GM12878 (cell line): ENCODE measurements around the gene GSG1. TPM values are rescaled to one million over a fixed set of nuclear protein-coding genes. Genes with fewer than 3 reads are reported as not detected.

Source experiments
- ATAC-seq: fragments of 200-7000 bp; cut with Tn5 transposase; 3 replicates; pipeline ENCODE4 v1.9.1; 2020; ENCODE audit warnings: mild to moderate bottlenecking, moderate library complexity
- BruUV-seq: library from RNA; stranded (reverse); fragments of 400-500 nt; replicated peaks from 2 replicates; lab custom pipeline; 2021; lab: Mats Ljungman, UMichigan
- CTCF ChIA-PET: fragments of 300-600 bp; sonication (Branson Sonifier 250); formaldehyde crosslinking; extraction: SDS; loops from one replicate; lab custom pipeline; 2021; ENCODE audit warnings: inconsistent platforms; lab: Yijun Ruan, JAX
- POLR2A ChIA-PET: fragments of 350-600 bp; formaldehyde crosslinking; extraction: SDS; loops from one replicate; lab custom pipeline; 2021; ENCODE audit warnings: inconsistent platforms; lab: Charles Lee
- RAD21 ChIA-PET: fragments of 300-600 bp; sonication (Branson Sonifier 250); formaldehyde crosslinking; loops from one replicate; lab custom pipeline; 2023; ENCODE audit warnings: antibody characterized with exemption; ENCODE audit not compliant: unreplicated experiment; lab: Charles Lee
- SMC1A ChIA-PET: fragments of 300-600 bp; sonication (Branson Sonifier 250); formaldehyde crosslinking; loops from one replicate; lab custom pipeline; 2023; ENCODE audit not compliant: unreplicated experiment, uncharacterized antibody; lab: Charles Lee
- DNase-seq: peaks from one replicate; pipeline ENCODE4 v3.0.0-alpha.2; 2011; ENCODE audit warnings: low read depth, low spot score
- FAIRE-seq: peaks from 3 replicates; lab custom pipeline; 2011; peaks lifted over from hg19 to GRCh38; lab: Jason Lieb, UNC
- H2AFZ ChIP-seq: 2 replicates; pipeline ENCODE4 v1.6.0; 2011; ENCODE audit warnings: low read depth, low read length, control low read depth; ENCODE audit not compliant: control insufficient read depth
- H3K27ac ChIP-seq: 2 replicates; pipeline ENCODE4 v1.5.1; 2011; ENCODE audit warnings: control low read depth; ENCODE audit not compliant: control insufficient read depth, insufficient read depth
- H3K27me3 ChIP-seq, 2 experiments: replicated peaks in 1 of 2; 2 replicates each; pipeline versions ENCODE4 v1.6.0 to v1.6.1; 2011; ENCODE audit warnings: low read length in 1 of 2; ENCODE audit not compliant: control insufficient read depth in 2 of 2, insufficient read depth in 2 of 2
- H3K36me3 ChIP-seq, 2 experiments: 2 replicates each; pipeline ENCODE4 v1.5.1; 2011; ENCODE audit warnings: low read length in 1 of 2; ENCODE audit not compliant: control insufficient read depth in 2 of 2, insufficient read depth in 2 of 2
- H3K4me1 ChIP-seq: 2 replicates; pipeline ENCODE4 v1.6.1; 2011; ENCODE audit warnings: mild to moderate bottlenecking, low read length, moderate library complexity, mixed read lengths; ENCODE audit not compliant: control insufficient read depth, insufficient read depth
- H3K4me2 ChIP-seq: 2 replicates; pipeline ENCODE4 v1.6.0; 2011; ENCODE audit warnings: control low read depth; ENCODE audit not compliant: control insufficient read depth, insufficient read depth
- H3K4me3 ChIP-seq: fragments of 200-600 bp; sonication (generic); 2 replicates; pipeline ENCODE4 v1.5.1; 2016
- H3K79me2 ChIP-seq: 2 replicates; pipeline ENCODE4 v1.6.0; 2011; ENCODE audit warnings: low read length; ENCODE audit not compliant: control insufficient read depth, insufficient read depth
- H3K9ac ChIP-seq: 2 replicates; pipeline ENCODE4 v1.8.0; 2011; ENCODE audit warnings: low read length, control low read depth, mixed read lengths; ENCODE audit not compliant: control insufficient read depth, insufficient read depth
- H3K9me3 ChIP-seq: replicated peaks from 3 replicates; pipeline ENCODE4 v1.5.1; 2011; ENCODE audit warnings: mild to moderate bottlenecking, low read length; ENCODE audit not compliant: control insufficient read depth, insufficient read depth
- H4K20me1 ChIP-seq: 2 replicates; pipeline ENCODE4 v1.6.0; 2011; ENCODE audit not compliant: control insufficient read depth, insufficient read depth
- DPF2 ChIP-seq: fragments of 450-650 bp; IDR thresholded peaks from 2 replicates; pipeline ENCODE4 v1.6.1; 2017; ENCODE audit warnings: mild to moderate bottlenecking
- HCFC1 ChIP-seq: fragments of 150-350 bp; IDR thresholded peaks from 2 replicates; pipeline ENCODE4 v1.6.1; 2014; ENCODE audit warnings: low read length
- MAX ChIP-seq: IDR thresholded peaks from 2 replicates; pipeline ENCODE4 v1.6.1; 2012; ENCODE audit warnings: low read depth, low read length, improper control_type of control experiment
- MTA2 ChIP-seq: fragments of 450-650 bp; IDR thresholded peaks from 2 replicates; pipeline ENCODE4 v1.6.1; 2016; ENCODE audit warnings: low read depth, mild to moderate bottlenecking, moderate library complexity
- MYB ChIP-seq: fragments of 150-350 bp; IDR thresholded peaks from 2 replicates; pipeline ENCODE4 v1.6.1; 2014; ENCODE audit warnings: mild to moderate bottlenecking, low read depth, low read length, borderline replicate concordance
- MYC ChIP-seq: IDR thresholded peaks from 2 replicates; pipeline ENCODE4 v1.6.1; 2011; ENCODE audit warnings: mild to moderate bottlenecking, low read length, moderate library complexity, inconsistent platforms; ENCODE audit not compliant: insufficient read depth, insufficient replicate concordance, insufficient read length, severe bottlenecking
- NR2F1 ChIP-seq: fragments of 450-650 bp; conservative IDR thresholded peaks from 2 replicates; pipeline ENCODE4 v1.6.1; 2017; ENCODE audit warnings: mild to moderate bottlenecking
- PBX3 ChIP-seq: IDR thresholded peaks from 2 replicates; pipeline ENCODE4 v1.6.1; 2011; ENCODE audit warnings: mild to moderate bottlenecking, low read depth, low read length, moderate library complexity; ENCODE audit not compliant: insufficient replicate concordance
- POLR2AphosphoS5 ChIP-seq: IDR thresholded peaks from 2 replicates; pipeline ENCODE4 v1.6.1; 2011; ENCODE audit warnings: mild to moderate bottlenecking, low read length, inconsistent platforms
- POU2F2 ChIP-seq: IDR thresholded peaks from 3 replicates; pipeline ENCODE4 v1.6.1; 2011; ENCODE audit warnings: low read depth, mild to moderate bottlenecking, low read length, borderline replicate concordance
- RELA ChIP-seq: fragments of 450-650 bp; IDR thresholded peaks from 2 replicates; pipeline ENCODE4 v1.8.0; 2014; ENCODE audit warnings: borderline replicate concordance; ENCODE audit not compliant: partially characterized antibody
- RELB ChIP-seq: fragments of 450-650 bp; IDR thresholded peaks from 2 replicates; pipeline ENCODE4 v1.6.1; 2017; ENCODE audit warnings: low read depth, mild to moderate bottlenecking, moderate library complexity
- RUNX3 ChIP-seq: IDR thresholded peaks from 2 replicates; pipeline ENCODE4 v1.6.1; 2012; ENCODE audit warnings: low read length, inconsistent platforms
- SP1 ChIP-seq: IDR thresholded peaks from one replicate; pipeline ENCODE4 v1.6.1; 2011; ENCODE audit warnings: low read depth, low read length
- TAF1 ChIP-seq: IDR thresholded peaks from 2 replicates; pipeline ENCODE4 v1.6.1; 2011; ENCODE audit warnings: mild to moderate bottlenecking, low read depth, low read length, borderline replicate concordance
- TARDBP ChIP-seq: IDR thresholded peaks from 2 replicates; pipeline ENCODE4 v1.6.1; 2016; ENCODE audit warnings: borderline replicate concordance
- TCF12 ChIP-seq: IDR thresholded peaks from 2 replicates; pipeline ENCODE4 v1.6.1; 2011; ENCODE audit warnings: low read depth, mild to moderate bottlenecking, low read length
- USF1 ChIP-seq: IDR thresholded peaks from 2 replicates; pipeline ENCODE4 v1.6.1; 2011; ENCODE audit warnings: borderline replicate concordance, low read depth, mild to moderate bottlenecking, moderate library complexity, mixed read lengths, low read length; ENCODE audit not compliant: insufficient read depth; ENCODE audit errors: extremely low read length
- WRNIP1 ChIP-seq: IDR thresholded peaks from 2 replicates; pipeline ENCODE4 v1.6.1; 2011; ENCODE audit warnings: low read depth, low read length, improper control_type of control experiment, borderline replicate concordance
- ZNF207 ChIP-seq: fragments of 450-650 bp; IDR thresholded peaks from 2 replicates; pipeline ENCODE4 v1.6.1; 2014; ENCODE audit warnings: antibody characterized with exemption, mild to moderate bottlenecking, borderline replicate concordance
- WGBS: methylation state at CpG from one replicate; pipeline ENCODE4 v1.1.6; 2016; ENCODE audit warnings: low lambda C conversion rate; ENCODE audit not compliant: insufficient replicate concordance, insufficient coverage; ENCODE audit errors: missing lambda C conversion rate; 5-methylcytosine and 5-hydroxymethylcytosine counted together
- in situ Hi-C: fragments of 300-500 bp; cut with MboI; formaldehyde crosslinking; loops from 9 replicates; pipeline ENCODE4 v1.14.3; 2018; ENCODE audit warnings: mixed read lengths
- intact Hi-C: fragments of 100-400 bp; cut with micrococcal nuclease; formaldehyde crosslinking; loops from one replicate; pipeline ENCODE4 v1.14.2; 2022; ENCODE audit not compliant: unreplicated experiment
- polyA plus RNA-seq, 11 experiments: library from polyadenylated mRNA; depleted of rRNA in 4 of 11; unstranded in 6 of 11; stranded (reverse) in 5 of 11; fragments of >200 nt; fragmentation: Nextera tagmentation in 4 of 11; fragmentation: Illumina TruSeq in 1 of 11; extraction: Ambion mirVana in 4 of 11; extraction: Trizol in 1 of 11; gene quantifications; 1 replicate in 1 of 11; 2 replicates in 10 of 11; pipeline versions ENCODE4 v1.2.1 to v1.2.3, GENCODE V29; 2011 to 2016; ENCODE audit warnings: inconsistent platforms in 2 of 11, missing spikeins in 2 of 11, low read depth in 1 of 11
- total RNA-seq, 4 experiments: library from RNA; depleted of rRNA in 3 of 4; stranded (reverse); fragments of >200 nt in 3 of 4; fragmentation: Illumina TruSeq in 1 of 4; extraction: Trizol in 1 of 4; gene quantifications; 2 replicates each; pipeline versions ENCODE4 v1.2.1 to v1.2.3, GENCODE V29; 2013 to 2021

GSG1 gene
- total and polyA plus RNA-seq, 10 of the 15 experiments (the other 5 are each of a cell fraction or from before 2014, with no cell fraction given): not detected

- TF ChIP-seq MYC (no peak), HCFC1 (no peak), MAX (no peak), TCF12 (no peak)
- TF ChIP-seq, all 136 proteins: peak for 0
These were observed 38.2 kb upstream of the GSG1 start (continued) for GRCh38 chr12:13141686-13142085.

- Histone ChIP-seq H3K9me3 (no peaks in the 10 kb centered on the region), H3K27me3 (no peaks in the 10 kb centered on the region), H4K20me1 (no peaks in the 10 kb centered on the region), H3K36me3 (no peaks in the 10 kb centered on the region), H3K4me3 (no peak overlapping the region), H3K4me2 (no peak overlapping the region), H3K79me2 (no peaks in the 10 kb centered on the region), H2AFZ (no peak overlapping the region), H3K9ac (no peak overlapping the region), H3K4me1 (no peaks in the 10 kb centered on the region), H3K27ac (no peak overlapping the region)
- ATAC-seq (no peak), FAIRE-seq (no peak), DNase-seq (no peak)
- SMC1A ChIA-PET: no interaction called here
- CTCF ChIA-PET: no interaction called here
- RAD21 ChIA-PET: interaction anchor here (0.6 kb wide), 1 partner anchor 100 kb away, joined by 3 read pairs; no protein-coding TSS in a partner anchor
- 39% methylated on average over 13 of the region's 14 CpGs for WGBS
- intact Hi-C loops: no loop called here
- in situ Hi-C loops: no loop called here
- POLR2A ChIA-PET: interaction anchor here (0.5 kb wide), 1 partner anchor 25 kb away, joined by 4 read pairs; no protein-coding TSS in a partner anchor
- BruUV-seq: no TSS peak
- no peak for TF ChIP-seq DPF2
- TF ChIP-seq PBX3: no peak
- TF ChIP-seq USF1: no peak
- TF ChIP-seq NR2F1: no peak
- no peak for TF ChIP-seq POU2F2
- no peak for TF ChIP-seq RELB
- TF ChIP-seq TAF1: no peak
- TF ChIP-seq SP1: no peak
- TF ChIP-seq MTA2: no peak
- TF ChIP-seq TARDBP: no peak
- TF ChIP-seq RUNX3: no peak
- no peak for TF ChIP-seq MYB
- no peak for TF ChIP-seq POLR2AphosphoS5
- TF ChIP-seq RELA: no peak
- no peak for TF ChIP-seq ZNF207
- no peak for TF ChIP-seq WRNIP1
These were observed 32.1 kb upstream of the GSG1 start for GRCh38 chr12:13135371-13136178.
